ENCODE results near the gene FAM107B. TPM values are rescaled to one million over a fixed set of nuclear protein-coding genes. Genes with fewer than 3 reads are reported as not detected.

Gene FAM107B
- total RNA-seq, 2 experiments from 2014 or later, result 114 to 121 TPM

DNA sequence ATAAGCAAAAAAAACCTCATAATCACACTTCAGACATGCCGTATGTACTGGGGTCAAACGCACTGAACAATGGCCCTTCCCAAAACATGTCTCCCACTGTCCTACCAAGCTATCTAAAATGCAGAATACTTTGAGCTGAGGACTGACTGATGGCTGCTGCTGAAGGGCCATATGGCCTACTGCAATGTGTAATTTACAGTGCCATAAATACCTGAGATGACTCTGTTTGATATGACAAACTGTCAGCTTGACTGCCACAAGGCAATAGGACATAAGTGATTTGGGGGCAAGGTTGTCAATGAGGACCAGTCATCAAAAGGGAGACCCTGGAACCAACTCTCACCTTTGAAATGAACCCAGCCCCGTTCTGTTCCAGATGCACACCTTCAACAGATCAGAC, 256.5 kb downstream of the FAM107B start:
- Mint-ChIP-seq H3K4me1 (ENCODE audit: low read depth) (peaks cover 25% of the 10 kb centered on the region), H3K36me3 (ENCODE audit: low read depth) (peaks cover 56% of the 10 kb centered on the region), H3K27me3 (no peaks in the 10 kb centered on the region), H3K9me3 (no peaks in the 10 kb centered on the region), H3K27ac (no peak overlapping the region), H3K4me3 (no peak overlapping the region)
- DNase-seq (no peak), ATAC-seq (no peak)
- POLR2A ChIA-PET, result interaction anchor here (0.7 to 0.9 kb wide), 2 partner anchors 11 to 18 kb away, joined by 3 read pairs; no protein-coding TSS in a partner anchor
- CTCF ChIA-PET, result interaction anchor here (0.6 to 0.7 kb wide), 2 partner anchors 11 to 110 kb away, joined by 3 read pairs; no protein-coding TSS in a partner anchor
- TF ChIP-seq, protein P1, sequence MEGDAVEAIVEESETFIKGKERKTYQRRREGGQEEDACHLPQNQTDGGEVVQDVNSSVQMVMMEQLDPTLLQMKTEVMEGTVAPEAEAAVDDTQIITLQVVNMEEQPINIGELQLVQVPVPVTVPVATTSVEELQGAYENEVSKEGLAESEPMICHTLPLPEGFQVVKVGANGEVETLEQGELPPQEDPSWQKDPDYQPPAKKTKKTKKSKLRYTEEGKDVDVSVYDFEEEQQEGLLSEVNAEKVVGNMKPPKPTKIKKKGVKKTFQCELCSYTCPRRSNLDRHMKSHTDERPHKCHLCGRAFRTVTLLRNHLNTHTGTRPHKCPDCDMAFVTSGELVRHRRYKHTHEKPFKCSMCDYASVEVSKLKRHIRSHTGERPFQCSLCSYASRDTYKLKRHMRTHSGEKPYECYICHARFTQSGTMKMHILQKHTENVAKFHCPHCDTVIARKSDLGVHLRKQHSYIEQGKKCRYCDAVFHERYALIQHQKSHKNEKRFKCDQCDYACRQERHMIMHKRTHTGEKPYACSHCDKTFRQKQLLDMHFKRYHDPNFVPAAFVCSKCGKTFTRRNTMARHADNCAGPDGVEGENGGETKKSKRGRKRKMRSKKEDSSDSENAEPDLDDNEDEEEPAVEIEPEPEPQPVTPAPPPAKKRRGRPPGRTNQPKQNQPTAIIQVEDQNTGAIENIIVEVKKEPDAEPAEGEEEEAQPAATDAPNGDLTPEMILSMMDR (IDR thresholded peaks at IDR 0.05), result no peak
- intact Hi-C loops (cut with micrococcal nuclease), result no loop called here

DNA sequence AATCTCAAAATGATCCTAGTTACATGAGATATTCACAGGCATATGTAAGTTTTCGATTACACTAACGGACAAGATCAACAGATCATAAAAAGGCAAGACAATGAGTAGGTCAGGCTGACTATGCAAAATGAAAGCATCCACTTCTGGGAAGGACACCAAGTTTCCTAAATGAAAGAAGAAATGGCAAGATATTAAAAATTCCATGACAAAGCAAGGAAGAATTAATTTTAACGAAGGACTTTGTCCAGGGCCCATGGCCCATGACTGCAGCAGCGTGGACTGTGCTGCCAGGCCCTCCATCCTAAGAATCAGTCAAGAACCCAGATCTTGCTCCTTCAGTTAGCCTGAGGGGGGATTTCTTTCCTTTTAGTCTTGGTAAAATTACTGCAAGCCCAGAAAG, 261.6 kb downstream of the FAM107B start:
- intact Hi-C loops (cut with micrococcal nuclease), result no loop called here
- H3K4me1 Mint-ChIP-seq (ENCODE audit: low read depth), result peaks cover 16% of the 10 kb centered on the region
- TF ChIP-seq, protein P1 (IDR thresholded peaks at IDR 0.05), result no peak
- no peak overlapping the region for H3K27ac Mint-ChIP-seq
- H3K27me3 Mint-ChIP-seq, result no peaks in the 10 kb centered on the region
- ATAC-seq, result no peak
- H3K9me3 Mint-ChIP-seq, result peaks cover 7% of the 10 kb centered on the region
- DNase-seq, result no peak
- CTCF ChIA-PET, result no interaction called here
- H3K4me3 Mint-ChIP-seq, result no peak overlapping the region
- POLR2A ChIA-PET, result no interaction called here
- H3K36me3 Mint-ChIP-seq (ENCODE audit: low read depth), result peaks cover 54% of the 10 kb centered on the region

DNA sequence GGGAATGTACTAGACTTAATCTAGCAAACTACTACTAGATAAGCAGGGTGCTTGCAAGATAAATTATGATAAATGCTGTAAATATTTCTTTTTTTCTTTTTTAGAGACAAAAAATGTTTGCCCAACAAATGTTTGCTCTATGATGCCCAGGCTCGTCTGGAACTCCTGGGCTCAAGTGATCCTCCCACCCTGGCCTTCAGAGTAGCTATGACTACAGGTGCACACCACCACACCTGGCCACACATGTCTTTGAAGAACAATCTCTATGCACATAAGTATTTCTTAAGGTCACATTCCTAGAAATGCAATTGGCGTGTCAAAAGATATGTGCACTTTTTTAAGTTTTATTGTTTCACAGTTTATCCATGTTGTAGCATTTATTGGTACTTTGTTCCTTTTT, 264.4 kb downstream of the FAM107B start:
- Mint-ChIP-seq H3K27me3 (no peaks in the 10 kb centered on the region), H3K4me1 (ENCODE audit: low read depth) (peaks cover 33% of the 10 kb centered on the region), H3K36me3 (ENCODE audit: low read depth) (peaks cover 47% of the 10 kb centered on the region), H3K27ac (no peak overlapping the region), H3K9me3 (peaks cover 7% of the 10 kb centered on the region), H3K4me3 (no peak overlapping the region)
- ATAC-seq (no peak), DNase-seq (no peak)
- POLR2A ChIA-PET, result interaction anchor here (2.2 kb wide), 1 partner anchor 328 kb away, joined by 7 read pairs; the partner anchor contains the start of genes CDNF, HSPA14 and MSANTD7
- TF ChIP-seq, protein P1 (IDR thresholded peaks at IDR 0.05), result no peak
- intact Hi-C loops (cut with micrococcal nuclease), result no loop called here
- CTCF ChIA-PET, result interaction anchor here (1.2 to 3.1 kb wide), 2 partner anchors 27 to 32 kb away, joined by 4 to 21 read pairs; no protein-coding TSS in a partner anchor

DNA sequence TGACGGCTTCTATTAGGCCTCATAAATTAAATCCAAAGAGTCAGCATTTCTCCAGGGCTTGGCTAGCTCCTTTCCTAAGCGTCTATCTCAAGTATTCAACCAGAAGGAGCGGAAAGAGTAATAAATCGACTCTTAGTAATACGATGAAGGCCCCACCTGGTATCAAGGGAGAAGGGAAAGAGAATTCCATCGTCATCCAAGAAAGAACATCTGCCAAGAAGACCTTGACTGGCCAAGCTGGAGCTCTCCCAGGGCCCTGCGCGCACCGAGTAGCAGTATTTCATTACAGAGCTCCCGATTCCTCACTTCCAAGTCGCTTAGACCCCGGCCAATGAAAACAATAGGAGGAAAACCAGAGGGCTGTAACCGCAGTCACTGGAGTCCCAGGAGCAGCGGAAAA, 266.0 kb downstream of the FAM107B start:
- DNase-seq (no peak), ATAC-seq (no peak)
- H3K4me3 Mint-ChIP-seq, result no peak overlapping the region
- intact Hi-C loops (cut with micrococcal nuclease), result no loop called here
- TF ChIP-seq, protein P1 (IDR thresholded peaks at IDR 0.05), result no peak
- ChIA-PET CTCF (interaction anchor here (0.9 to 3.1 kb wide), 7 partner anchors 9 to 314 kb away, joined by 3 to 21 read pairs (median 4); no protein-coding TSS in a partner anchor), POLR2A (interaction anchor here (0.9 to 2.2 kb wide), 6 partner anchors 34 to 329 kb away, joined by 3 to 7 read pairs (median 4); partner anchors contain the start of genes CDNF, HSPA14 and MSANTD7)
- H3K27me3 Mint-ChIP-seq, result no peaks in the 10 kb centered on the region
- H3K4me1 Mint-ChIP-seq (ENCODE audit: low read depth), result peaks cover 33% of the 10 kb centered on the region
- H3K27ac Mint-ChIP-seq, result peak overlapping the region; percentile 56
- peaks cover 7% of the 10 kb centered on the region for H3K9me3 Mint-ChIP-seq
- H3K36me3 Mint-ChIP-seq (ENCODE audit: low read depth), result peaks cover 45% of the 10 kb centered on the region

DNA sequence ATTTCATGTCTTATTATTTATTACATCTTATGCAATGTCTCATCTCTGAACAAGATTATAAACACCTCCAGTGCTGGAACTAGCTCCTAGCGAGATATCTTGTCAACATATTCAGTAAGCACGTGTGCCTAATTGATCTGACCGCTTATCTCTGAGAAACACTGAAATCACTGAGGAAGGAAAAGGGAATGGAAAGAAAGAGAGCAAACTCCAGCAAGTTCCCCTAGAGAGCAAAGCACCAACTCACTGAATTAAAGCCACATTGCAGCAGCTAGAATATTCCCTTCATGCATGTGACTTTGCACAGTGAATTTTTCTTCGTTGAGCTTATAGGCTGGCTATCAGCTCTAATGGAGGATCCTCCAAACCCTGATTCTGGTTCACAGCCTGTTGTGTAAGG, 266.9 kb downstream of the FAM107B start:
- intact Hi-C loops (cut with micrococcal nuclease), result no loop called here
- TF ChIP-seq, protein P1 (IDR thresholded peaks at IDR 0.05), result no peak
- Mint-ChIP-seq H3K4me3 (no peak overlapping the region), H3K9me3 (peaks cover 7% of the 10 kb centered on the region), H3K27me3 (no peaks in the 10 kb centered on the region), H3K36me3 (ENCODE audit: low read depth) (peaks cover 40% of the 10 kb centered on the region), H3K4me1 (ENCODE audit: low read depth) (peaks cover 33% of the 10 kb centered on the region), H3K27ac (peak overlapping the region; percentile 37)
- ChIA-PET CTCF (interaction anchor here (1.0 to 3.1 kb wide), 5 partner anchors 8 to 315 kb away, joined by 3 to 21 read pairs (median 7); no protein-coding TSS in a partner anchor), POLR2A (interaction anchor here (0.9 to 2.2 kb wide), 4 partner anchors 35 to 330 kb away, joined by 3 to 7 read pairs (median 5); partner anchors contain the start of genes CDNF, HSPA14 and MSANTD7)
- ATAC-seq, result no peak
- no peak for DNase-seq

Data from activated CD8-positive, alpha-beta T cell treated with anti-CD3 and anti-CD28 coated beads for 36 hours (primary cell).